HepG2 (cell line): Measurements from ENCODE around the gene SEMA4A. TPM values are rescaled to one million over a fixed set of nuclear protein-coding genes. Genes with fewer than 3 reads are reported as not detected.

ENCODE experiments used
- ATAC-seq: fragments of 200-7000 bp; cut with Tn5 transposase; 3 replicates; pipeline ENCODE4 v1.9.1; 2020; ENCODE audit warnings: mild to moderate bottlenecking, moderate library complexity
- BruUV-seq: library from RNA; stranded (reverse); fragments of 400-500 nt; replicated peaks from 2 replicates; lab custom pipeline; 2021; lab: Mats Ljungman, UMichigan
- CTCF ChIA-PET: fragments of 300-600 bp; formaldehyde crosslinking; extraction: SDS; loops from one replicate; lab custom pipeline; 2021; ENCODE audit warnings: low total read pairs, inconsistent platforms, low intra/inter-chr PET ratio; lab: Yijun Ruan, JAX
- POLR2A ChIA-PET: fragments of 350-600 bp; sonication (Branson Sonifier 250); formaldehyde crosslinking; loops from one replicate; lab custom pipeline; 2020; ENCODE audit warnings: antibody characterized with exemption, inconsistent platforms; lab: Yijun Ruan, JAX
- DNase-seq: peaks from one replicate; pipeline ENCODE4 v3.0.0-alpha.2; 2015; ENCODE audit warnings: low spot score
- FAIRE-seq: peaks from 3 replicates; lab custom pipeline; 2011; peaks lifted over from hg19 to GRCh38; lab: Jason Lieb, UNC
- H2AFZ ChIP-seq: one replicate; pipeline ENCODE4 v1.6.1; 2011; ENCODE audit warnings: low read length, inconsistent platforms
- H3K27ac ChIP-seq: fragments of 300-600 bp; 3 replicates; pipeline ENCODE4 v1.8.0; 2011; ENCODE audit warnings: mixed run types, mild to moderate bottlenecking, mixed read lengths, low read length, inconsistent platforms; ENCODE audit not compliant: insufficient read depth; ENCODE audit errors: extremely low read length
- H3K27me3 ChIP-seq, 2 experiments: fragments of 200-600 bp in 1 of 2; 2 replicates in 1 of 2; 3 replicates in 1 of 2; pipeline versions ENCODE4 v1.6.0 to v1.8.0; 2011; ENCODE audit warnings: low read length in 2 of 2, mild to moderate bottlenecking in 2 of 2, moderate library complexity in 2 of 2, inconsistent platforms in 1 of 2; ENCODE audit not compliant: insufficient read depth in 2 of 2, control insufficient read depth in 1 of 2
- H3K36me3 ChIP-seq, 2 experiments: fragments of 200-600 bp in 1 of 2; replicated peaks in 1 of 2; 2 replicates in 1 of 2; 3 replicates in 1 of 2; pipeline versions ENCODE4 v1.5.1 to v1.8.0; 2011; ENCODE audit warnings: low read length in 2 of 2, inconsistent platforms in 1 of 2; ENCODE audit not compliant: insufficient read depth in 2 of 2, control insufficient read depth in 1 of 2
- H3K4me1 ChIP-seq: 2 replicates; pipeline ENCODE4 v1.5.1; 2012; ENCODE audit warnings: low read length, inconsistent platforms; ENCODE audit not compliant: insufficient read depth
- H3K4me2 ChIP-seq: 2 replicates; pipeline ENCODE4 v1.6.0; 2011; ENCODE audit warnings: low read depth, low read length, inconsistent platforms
- H3K4me3 ChIP-seq, 3 experiments: fragments of 200-600 bp in 1 of 3; sonication (generic), shearing (Covaris generic) in 1 of 3; replicated peaks in 1 of 3; 2 replicates each; pipeline ENCODE4 v1.5.1; 2011 to 2016; ENCODE audit warnings: low read length in 3 of 3, inconsistent platforms in 2 of 3, low read depth in 2 of 3, mild to moderate bottlenecking in 2 of 3, control low read depth in 1 of 3, mixed read lengths in 1 of 3; ENCODE audit not compliant: insufficient read depth in 1 of 3
- H3K79me2 ChIP-seq: one replicate; pipeline ENCODE4 v1.6.1; 2011; ENCODE audit warnings: low read length, inconsistent platforms; ENCODE audit not compliant: insufficient read depth
- H3K9ac ChIP-seq: 2 replicates; pipeline ENCODE4 v1.6.0; 2011; ENCODE audit warnings: mild to moderate bottlenecking, low read depth, low read length, inconsistent platforms; ENCODE audit not compliant: insufficient read depth
- H3K9me3 ChIP-seq: 2 replicates; pipeline ENCODE4 v1.5.1; 2012; ENCODE audit warnings: mild to moderate bottlenecking, low read length
- H4K20me1 ChIP-seq: 2 replicates; pipeline ENCODE4 v1.6.0; 2011; ENCODE audit warnings: inconsistent platforms, mild to moderate bottlenecking, low read length, moderate library complexity; ENCODE audit not compliant: insufficient read depth
- AKAP8 ChIP-seq: sonication (generic); formaldehyde crosslinking; IDR thresholded peaks from 2 replicates; pipeline ENCODE4 v1.5.1; 2020; ENCODE audit warnings: mild to moderate bottlenecking, missing genetic modification reagents
- BRD4 ChIP-seq: sonication (generic); formaldehyde crosslinking; IDR thresholded peaks from 2 replicates; pipeline ENCODE4 v1.4.0; 2020; ENCODE audit warnings: missing genetic modification reagents
- HMG20B ChIP-seq: conservative IDR thresholded peaks from 2 replicates; pipeline ENCODE4 v1.6.1; 2016; ENCODE audit warnings: missing genetic modification reagents, missing compliant biosample characterization
- NR1H2 ChIP-seq: sonication (generic); formaldehyde crosslinking; IDR thresholded peaks from 2 replicates; pipeline ENCODE4 v1.8.1; 2022; ENCODE audit warnings: low read depth, missing genetic modification reagents, borderline replicate concordance
- NR2F1 ChIP-seq, 2 experiments: fragments of 450-650 bp in 1 of 2; formaldehyde crosslinking in 1 of 2; IDR thresholded peaks; 2 replicates each; pipeline versions ENCODE4 v1.5.0 to v1.6.1; 2016 to 2020; ENCODE audit warnings: mild to moderate bottlenecking in 1 of 2, missing compliant biosample characterization in 1 of 2, missing genetic modification reagents in 1 of 2, moderate library complexity in 1 of 2
- PAWR ChIP-seq: sonication (generic); formaldehyde crosslinking; IDR thresholded peaks from 2 replicates; pipeline ENCODE4 v1.4.0; 2020; ENCODE audit warnings: missing genetic modification reagents, mild to moderate bottlenecking, borderline replicate concordance
- RELA ChIP-seq: sonication (generic); formaldehyde crosslinking; IDR thresholded peaks from 2 replicates; pipeline ENCODE4 v1.4.0; 2020; ENCODE audit warnings: missing genetic modification reagents
- ZFP82 ChIP-seq: sonication (generic); formaldehyde crosslinking; IDR thresholded peaks from 2 replicates; pipeline ENCODE4 v1.5.1; 2020; ENCODE audit warnings: mild to moderate bottlenecking, missing genetic modification reagents, borderline replicate concordance
- ZNF34 ChIP-seq: sonication (generic); formaldehyde crosslinking; IDR thresholded peaks from 2 replicates; pipeline ENCODE4 v1.4.0; 2020; ENCODE audit warnings: mild to moderate bottlenecking, missing genetic modification reagents, borderline replicate concordance
- ZNF354B ChIP-seq: sonication (generic); formaldehyde crosslinking; IDR thresholded peaks from 2 replicates; pipeline ENCODE4 v1.8.0; 2022; ENCODE audit warnings: mild to moderate bottlenecking, missing genetic modification reagents
- ZNF776 ChIP-seq: sonication (generic); formaldehyde crosslinking; IDR thresholded peaks from 2 replicates; pipeline ENCODE4 v1.4.0; 2020; ENCODE audit warnings: mild to moderate bottlenecking, missing genetic modification reagents
- ZNF879 ChIP-seq: sonication (generic); formaldehyde crosslinking; IDR thresholded peaks from 2 replicates; pipeline ENCODE4 v1.8.1; 2023; ENCODE audit warnings: missing genetic modification reagents
- WGBS: methylation state at CpG from one replicate; pipeline ENCODE4 v1.1.6; 2017; ENCODE audit warnings: low lambda C conversion rate; 5-methylcytosine and 5-hydroxymethylcytosine counted together
- in situ Hi-C: cut with HindIII; loops from 2 replicates; pipeline ENCODE4 v1.10.0; 2017; ENCODE audit warnings: low pct_unique_long_range_greater_than_20kb; ENCODE audit not compliant: extremely low pct_ligation_motif_present
- intact Hi-C: fragments of 100-400 bp; cut with micrococcal nuclease; formaldehyde crosslinking; loops from one replicate; pipeline ENCODE4 v1.10.0; 2022; ENCODE audit not compliant: unreplicated experiment
- polyA plus RNA-seq, 8 experiments: library from polyadenylated mRNA; depleted of rRNA in 3 of 8; stranded (reverse) in 7 of 8; unstranded in 1 of 8; fragments of >200 nt; fragmentation: Illumina TruSeq in 4 of 8; extraction: Trizol in 4 of 8; gene quantifications; 2 replicates each; pipeline versions ENCODE4 v1.2.1 to v1.2.3, GENCODE V29; 2011 to 2016; ENCODE audit warnings: low read depth in 4 of 8, missing spikeins in 1 of 8, mixed read lengths in 1 of 8; ENCODE audit not compliant: insufficient read depth in 1 of 8
- total RNA-seq, 5 experiments: library from RNA; depleted of rRNA; stranded (reverse); fragments of >200 nt; fragmentation: Illumina TruSeq; extraction: Trizol; gene quantifications; 2 replicates each; pipeline ENCODE4 v1.2.3, GENCODE V29; 2016; ENCODE audit warnings: low read depth in 1 of 5
- TF ChIP-seq, protein P1 (sequence below), 2 experiments: fragments of 450-650 bp in 1 of 2; sonication (generic) in 1 of 2; formaldehyde crosslinking in 1 of 2; IDR thresholded peaks; 2 replicates each; pipeline versions ENCODE4 v1.6.1 to v1.8.0; 2016 to 2022; ENCODE audit warnings: antibody characterized with exemption in 1 of 2, mild to moderate bottlenecking in 1 of 2, missing genetic modification reagents in 1 of 2
- TF ChIP-seq, protein P2 (sequence below): sonication (generic); formaldehyde crosslinking; IDR thresholded peaks from 2 replicates; pipeline ENCODE4 v1.4.0; 2020; ENCODE audit warnings: mild to moderate bottlenecking, missing genetic modification reagents

SEMA4A gene
- total and polyA plus RNA-seq, 2 of the 13 experiments (the other 11 are each of a cell fraction or from before 2014, with no cell fraction given), result 0.09 to 0.20 TPM

DNA sequence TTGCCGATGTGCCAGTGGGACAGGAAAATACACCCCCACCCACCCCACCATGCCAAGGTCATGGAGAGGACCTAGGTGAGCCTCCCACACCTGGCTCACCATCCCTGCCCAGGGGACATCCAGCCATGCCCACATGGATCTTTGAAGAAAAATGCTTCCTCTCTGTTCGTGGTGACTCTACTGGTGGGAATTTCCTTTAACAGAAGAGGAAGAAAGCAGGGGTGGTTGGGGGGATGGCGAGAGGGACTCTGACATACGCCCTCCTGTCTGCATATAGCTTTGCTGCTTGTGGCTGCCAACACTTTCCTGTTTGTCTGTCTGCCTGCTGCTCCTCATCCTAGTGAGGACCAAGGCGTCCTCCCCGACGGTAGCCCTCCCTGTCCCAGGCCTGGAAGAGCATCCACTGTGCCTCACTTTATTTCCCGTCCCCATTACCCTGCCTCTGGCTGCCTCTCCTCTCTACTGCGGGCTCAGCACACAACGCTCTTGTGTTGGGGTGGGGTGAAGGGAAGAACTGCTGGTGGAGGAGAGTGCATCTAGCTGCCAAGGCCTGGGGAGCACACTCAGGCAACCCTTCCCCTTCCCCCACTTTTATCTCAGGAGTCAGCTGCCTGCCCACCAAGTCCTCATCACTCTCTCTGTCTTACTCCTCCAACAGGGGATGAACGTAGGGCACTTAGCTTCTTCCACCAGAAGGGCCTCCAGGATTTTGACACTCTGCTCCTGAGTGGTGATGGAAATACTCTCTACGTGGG is 2.5 kb downstream of the SEMA4A start:
- in situ Hi-C loops (no loop called here), intact Hi-C loops (no loop called here)
- ChIA-PET POLR2A (interaction anchor here (1.2 to 2.5 kb wide), 2 partner anchors 57 to 69 kb away, joined by 3 to 9 read pairs; partner anchors contain the start of gene PMF1), CTCF (no interaction called here)
- Histone ChIP-seq H2AFZ (no peak overlapping the region), H4K20me1 (no peaks in the 10 kb centered on the region), H3K4me1 (peaks cover 36% of the 10 kb centered on the region), H3K4me2 (no peak overlapping the region), H3K79me2 (no peaks in the 10 kb centered on the region), H3K27ac (no peak overlapping the region), H3K9me3 (no peaks in the 10 kb centered on the region), H3K4me3 (no peak overlapping the region), H3K36me3 (no peaks in the 10 kb centered on the region), H3K9ac (no peak overlapping the region), H3K27me3 (peaks cover 0 to 29% of the 10 kb centered on the region in 2 experiments; a peak in 3 of 5 replicates)
- DNase-seq (no peak), ATAC-seq (no peak), FAIRE-seq (no peak)
- no TSS peak for BruUV-seq
- WGBS, result 46% methylated on average over 11 of the region's 12 CpGs
- TF ChIP-seq NR1H2 (no peak), RELA (CRISPR knock-in tag) (no peak), ZFP82 (CRISPR knock-in tag) (no peak), NR2F1 (CRISPR knock-in tag; IDR thresholded peaks at IDR 0.05) (no peak), AKAP8 (CRISPR knock-in tag) (no peak), PAWR (CRISPR knock-in tag) (no peak), ZNF776 (CRISPR knock-in tag) (no peak), BRD4 (no peak), ZNF879 (CRISPR knock-in tag) (no peak), HMG20B (CRISPR knock-in tag) (no peak), ZNF34 (CRISPR knock-in tag) (no peak), ZNF354B (CRISPR knock-in tag) (no peak)
- TF ChIP-seq, protein P1, sequence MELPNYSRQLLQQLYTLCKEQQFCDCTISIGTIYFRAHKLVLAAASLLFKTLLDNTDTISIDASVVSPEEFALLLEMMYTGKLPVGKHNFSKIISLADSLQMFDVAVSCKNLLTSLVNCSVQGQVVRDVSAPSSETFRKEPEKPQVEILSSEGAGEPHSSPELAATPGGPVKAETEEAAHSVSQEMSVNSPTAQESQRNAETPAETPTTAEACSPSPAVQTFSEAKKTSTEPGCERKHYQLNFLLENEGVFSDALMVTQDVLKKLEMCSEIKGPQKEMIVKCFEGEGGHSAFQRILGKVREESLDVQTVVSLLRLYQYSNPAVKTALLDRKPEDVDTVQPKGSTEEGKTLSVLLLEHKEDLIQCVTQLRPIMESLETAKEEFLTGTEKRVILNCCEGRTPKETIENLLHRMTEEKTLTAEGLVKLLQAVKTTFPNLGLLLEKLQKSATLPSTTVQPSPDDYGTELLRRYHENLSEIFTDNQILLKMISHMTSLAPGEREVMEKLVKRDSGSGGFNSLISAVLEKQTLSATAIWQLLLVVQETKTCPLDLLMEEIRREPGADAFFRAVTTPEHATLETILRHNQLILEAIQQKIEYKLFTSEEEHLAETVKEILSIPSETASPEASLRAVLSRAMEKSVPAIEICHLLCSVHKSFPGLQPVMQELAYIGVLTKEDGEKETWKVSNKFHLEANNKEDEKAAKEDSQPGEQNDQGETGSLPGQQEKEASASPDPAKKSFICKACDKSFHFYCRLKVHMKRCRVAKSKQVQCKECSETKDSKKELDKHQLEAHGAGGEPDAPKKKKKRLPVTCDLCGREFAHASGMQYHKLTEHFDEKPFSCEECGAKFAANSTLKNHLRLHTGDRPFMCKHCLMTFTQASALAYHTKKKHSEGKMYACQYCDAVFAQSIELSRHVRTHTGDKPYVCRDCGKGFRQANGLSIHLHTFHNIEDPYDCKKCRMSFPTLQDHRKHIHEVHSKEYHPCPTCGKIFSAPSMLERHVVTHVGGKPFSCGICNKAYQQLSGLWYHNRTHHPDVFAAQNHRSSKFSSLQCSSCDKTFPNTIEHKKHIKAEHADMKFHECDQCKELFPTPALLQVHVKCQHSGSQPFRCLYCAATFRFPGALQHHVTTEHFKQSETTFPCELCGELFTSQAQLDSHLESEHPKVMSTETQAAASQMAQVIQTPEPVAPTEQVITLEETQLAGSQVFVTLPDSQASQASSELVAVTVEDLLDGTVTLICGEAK (IDR thresholded peaks at IDR 0.05), result no peak
- TF ChIP-seq, protein P1 (CRISPR knock-in tag; IDR thresholded peaks at IDR 0.05), result no peak
- TF ChIP-seq, protein P2, sequence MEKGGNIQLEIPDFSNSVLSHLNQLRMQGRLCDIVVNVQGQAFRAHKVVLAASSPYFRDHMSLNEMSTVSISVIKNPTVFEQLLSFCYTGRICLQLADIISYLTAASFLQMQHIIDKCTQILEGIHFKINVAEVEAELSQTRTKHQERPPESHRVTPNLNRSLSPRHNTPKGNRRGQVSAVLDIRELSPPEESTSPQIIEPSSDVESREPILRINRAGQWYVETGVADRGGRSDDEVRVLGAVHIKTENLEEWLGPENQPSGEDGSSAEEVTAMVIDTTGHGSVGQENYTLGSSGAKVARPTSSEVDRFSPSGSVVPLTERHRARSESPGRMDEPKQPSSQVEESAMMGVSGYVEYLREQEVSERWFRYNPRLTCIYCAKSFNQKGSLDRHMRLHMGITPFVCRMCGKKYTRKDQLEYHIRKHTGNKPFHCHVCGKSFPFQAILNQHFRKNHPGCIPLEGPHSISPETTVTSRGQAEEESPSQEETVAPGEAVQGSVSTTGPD (CRISPR knock-in tag), result no peak
